ENCODE results near the gene CLEC9A.

GRCh38 chr12:10088955-10089900 is 58.7 kb downstream of the CLEC9A start:
- TF ChIP-seq, protein P1, sequence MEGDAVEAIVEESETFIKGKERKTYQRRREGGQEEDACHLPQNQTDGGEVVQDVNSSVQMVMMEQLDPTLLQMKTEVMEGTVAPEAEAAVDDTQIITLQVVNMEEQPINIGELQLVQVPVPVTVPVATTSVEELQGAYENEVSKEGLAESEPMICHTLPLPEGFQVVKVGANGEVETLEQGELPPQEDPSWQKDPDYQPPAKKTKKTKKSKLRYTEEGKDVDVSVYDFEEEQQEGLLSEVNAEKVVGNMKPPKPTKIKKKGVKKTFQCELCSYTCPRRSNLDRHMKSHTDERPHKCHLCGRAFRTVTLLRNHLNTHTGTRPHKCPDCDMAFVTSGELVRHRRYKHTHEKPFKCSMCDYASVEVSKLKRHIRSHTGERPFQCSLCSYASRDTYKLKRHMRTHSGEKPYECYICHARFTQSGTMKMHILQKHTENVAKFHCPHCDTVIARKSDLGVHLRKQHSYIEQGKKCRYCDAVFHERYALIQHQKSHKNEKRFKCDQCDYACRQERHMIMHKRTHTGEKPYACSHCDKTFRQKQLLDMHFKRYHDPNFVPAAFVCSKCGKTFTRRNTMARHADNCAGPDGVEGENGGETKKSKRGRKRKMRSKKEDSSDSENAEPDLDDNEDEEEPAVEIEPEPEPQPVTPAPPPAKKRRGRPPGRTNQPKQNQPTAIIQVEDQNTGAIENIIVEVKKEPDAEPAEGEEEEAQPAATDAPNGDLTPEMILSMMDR (IDR thresholded peaks at IDR 0.05 in 4 of 5, conservative IDR thresholded peaks at IDR 0.05 in 1 of 5) = no peak
- no peak for TF ChIP-seq POLR2A (IDR thresholded peaks at IDR 0.05)

Data from gastrocnemius medialis (tissue), 4 donors.